Camera-type eye (tissue), 1 donor: Measurements from ENCODE around the gene HIPK3. TPM values are rescaled to one million over a fixed set of nuclear protein-coding genes. Genes with fewer than 3 reads are reported as not detected.

Source experiments
- total RNA-seq: library from RNA; depleted of rRNA; stranded (reverse); fragments of >200 nt; gene quantifications from one replicate; pipeline ENCODE4 v1.2.3, GENCODE V29; 2014

The HIPK3 gene
- 196 TPM for total RNA-seq

DNA sequence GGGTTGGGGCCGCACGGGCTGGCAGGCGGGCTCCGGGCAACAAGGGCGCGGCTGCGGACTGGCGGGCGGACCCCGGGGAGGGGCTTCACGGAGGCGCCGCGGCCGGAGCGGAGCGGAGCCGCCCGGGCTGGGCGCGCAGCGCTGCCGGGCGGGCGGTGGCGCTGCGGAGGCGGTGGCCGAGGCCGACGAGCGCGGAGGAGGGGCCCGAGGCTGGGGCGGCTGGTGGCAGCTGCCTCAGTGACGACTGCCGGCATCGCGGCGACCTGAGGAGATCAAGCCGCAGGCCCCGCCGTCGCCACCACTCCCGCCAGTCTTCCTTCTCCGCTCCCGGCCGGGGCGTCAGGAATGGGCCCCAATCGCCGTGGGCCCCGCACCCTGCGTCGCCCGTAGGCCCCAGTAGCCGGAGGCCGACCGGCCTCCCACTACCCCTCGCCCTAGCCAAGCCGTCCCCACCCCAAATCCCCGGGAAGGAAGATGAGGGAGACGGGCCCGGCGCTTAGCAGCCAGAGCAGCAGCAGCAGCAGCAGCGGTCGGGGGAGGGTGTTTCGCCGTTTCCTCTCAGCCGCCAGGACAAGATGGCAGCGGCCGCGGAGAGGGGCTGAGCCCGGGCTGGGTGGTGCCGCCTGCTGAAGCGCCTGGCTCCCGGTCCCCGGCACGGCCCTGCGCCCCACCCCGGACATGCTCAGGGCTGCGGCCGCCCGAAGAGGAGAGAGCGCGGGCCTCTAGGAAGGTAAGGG lies at the start of gene HIPK3:
Gene HIPK3 (plus strand): TSS at position 222 of the 737 bp plus-strand sequence.

DNA sequence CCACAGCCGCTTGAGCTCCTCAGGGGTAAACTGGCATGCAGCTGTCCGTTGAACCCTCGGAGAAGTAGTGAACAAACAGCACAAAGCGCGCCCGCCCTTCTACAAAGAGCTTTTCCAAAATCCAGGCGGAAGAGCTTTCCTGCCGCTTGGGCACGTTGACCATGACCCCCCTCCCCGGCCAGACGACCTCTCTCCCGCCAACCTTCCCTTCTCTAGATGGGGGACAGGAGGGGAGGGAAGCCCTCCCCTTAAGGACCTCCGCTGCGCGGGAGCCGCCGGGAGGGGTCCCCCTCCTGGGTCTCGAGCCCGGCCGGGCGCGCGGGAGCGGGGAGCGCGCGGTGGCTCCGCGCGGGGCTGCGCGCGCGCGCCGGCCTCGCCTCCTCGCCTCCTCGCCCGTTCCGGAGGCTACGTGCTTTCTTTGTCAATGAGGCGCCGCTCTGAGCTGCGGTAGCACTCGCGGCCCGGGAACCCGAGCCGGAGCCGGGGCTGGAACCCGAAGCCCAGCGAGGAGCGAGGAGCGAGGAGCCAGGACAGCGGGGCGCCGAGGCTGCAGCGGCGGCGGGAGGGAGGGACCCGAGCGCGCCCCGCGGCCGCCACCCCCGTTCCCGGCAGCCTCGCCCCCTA lies 118.6 kb downstream of the HIPK3 start, which contains the start of gene KIAA1549L:
Gene KIAA1549L (plus strand): TSS at position 421 of the 624 bp plus-strand sequence.

Other genes starting within 250 kb of the HIPK3 start
- 4.1 TPM for gene DEPDC7, start 241.5 kb upstream of the HIPK3 start, total RNA-seq
- 23.4 TPM for gene TCP11L1, start 217.8 kb upstream of the HIPK3 start, total RNA-seq
- gene CSTF3, start 95.9 kb upstream of the HIPK3 start, total RNA-seq: 46.5 TPM
- gene KIAA1549L, start 118.7 kb downstream of the HIPK3 start, total RNA-seq: 11.7 TPM